Activated naive CD4-positive, alpha-beta T cell treated with anti-CD3 and anti-CD28 coated beads, Interleukin-2, amount 50 U/mL, for 24 hours (primary cell): ENCODE data around the gene IFT81.
"Not testable (repeated sequence)": the region's sequence is repeated elsewhere in the genome, so short reads cannot be mapped to it uniquely, and the experiment has no call there.

ENCODE experiments used
- H3K27ac Mint-ChIP-seq: one replicate; pipeline ENCODE4 v1.8.0; 2021; ENCODE audit warnings: mild to moderate bottlenecking, mixed read lengths
- H3K27me3 Mint-ChIP-seq: one replicate; pipeline ENCODE4 v1.8.0; 2021; ENCODE audit warnings: mixed read lengths
- H3K36me3 Mint-ChIP-seq: one replicate; pipeline ENCODE4 v1.8.0; 2021; ENCODE audit warnings: mixed read lengths
- H3K4me1 Mint-ChIP-seq: one replicate; pipeline ENCODE4 v1.8.0; 2021; ENCODE audit warnings: mixed read lengths
- H3K4me3 Mint-ChIP-seq: one replicate; pipeline ENCODE4 v1.8.0; 2021; ENCODE audit warnings: mild to moderate bottlenecking, mixed read lengths
- H3K9me3 Mint-ChIP-seq: one replicate; pipeline ENCODE4 v1.8.0; 2021; ENCODE audit warnings: mixed read lengths

The IFT81 gene

GRCh38 chr12:110200124-110200417 lies 75.9 kb downstream of the IFT81 start:
- H3K4me1 Mint-ChIP-seq: peaks cover 7% of the 10 kb centered on the region
- H3K27ac Mint-ChIP-seq: no peak overlapping the region
- H3K36me3 Mint-ChIP-seq: peaks cover 13% of the 10 kb centered on the region
- no peaks in the 10 kb centered on the region for H3K27me3 Mint-ChIP-seq
- H3K9me3 Mint-ChIP-seq: no peaks in the 10 kb centered on the region
- no peak overlapping the region for H3K4me3 Mint-ChIP-seq

GRCh38 chr12:110201995-110202394 lies 77.8 kb downstream of the IFT81 start:
- H3K27me3 Mint-ChIP-seq: no peaks in the 10 kb centered on the region
- H3K9me3 Mint-ChIP-seq: no peaks in the 10 kb centered on the region
- no peak overlapping the region for H3K27ac Mint-ChIP-seq
- H3K4me1 Mint-ChIP-seq: peaks cover 7% of the 10 kb centered on the region
- no peak overlapping the region for H3K4me3 Mint-ChIP-seq
- H3K36me3 Mint-ChIP-seq: peaks cover 8% of the 10 kb centered on the region

GRCh38 chr12:110203546-110203945 lies 79.4 kb downstream of the IFT81 start:
- no peaks in the 10 kb centered on the region for H3K9me3 Mint-ChIP-seq
- H3K4me3 Mint-ChIP-seq: no peak overlapping the region
- H3K27me3 Mint-ChIP-seq: no peaks in the 10 kb centered on the region
- H3K4me1 Mint-ChIP-seq: peaks cover 7% of the 10 kb centered on the region
- H3K27ac Mint-ChIP-seq: no peak overlapping the region
- peaks cover 8% of the 10 kb centered on the region for H3K36me3 Mint-ChIP-seq

GRCh38 chr12:110205931-110206330 lies 81.8 kb downstream of the IFT81 start:
- Mint-ChIP-seq H3K27ac (no peak overlapping the region), H3K36me3 (peaks cover 8% of the 10 kb centered on the region), H3K4me1 (no peaks in the 10 kb centered on the region), H3K9me3 (no peaks in the 10 kb centered on the region), H3K4me3 (no peak overlapping the region), H3K27me3 (no peaks in the 10 kb centered on the region)

- H3K4me1 Mint-ChIP-seq, H3K36me3 Mint-ChIP-seq, H3K27ac Mint-ChIP-seq, H3K9me3 Mint-ChIP-seq, H3K4me3 Mint-ChIP-seq, H3K27me3 Mint-ChIP-seq: not testable (repeated sequence)
These were observed 87.7 kb downstream of the IFT81 start for GRCh38 chr12:110211639-110212536.

- H3K9me3 Mint-ChIP-seq: peaks cover 4% of the 10 kb centered on the region
- peaks cover 2% of the 10 kb centered on the region for H3K36me3 Mint-ChIP-seq
- no peak overlapping the region for H3K27ac Mint-ChIP-seq
- H3K4me3 Mint-ChIP-seq: no peak overlapping the region
- no peaks in the 10 kb centered on the region for H3K4me1 Mint-ChIP-seq
- no peaks in the 10 kb centered on the region for H3K27me3 Mint-ChIP-seq
These were observed 94.0 kb downstream of the IFT81 start for GRCh38 chr12:110217996-110218674.

- Mint-ChIP-seq H3K4me1 (no peaks in the 10 kb centered on the region), H3K4me3 (no peak overlapping the region), H3K27me3 (no peaks in the 10 kb centered on the region), H3K9me3 (no peaks in the 10 kb centered on the region), H3K36me3 (no peaks in the 10 kb centered on the region), H3K27ac (no peak overlapping the region)
These were observed 97.9 kb downstream of the IFT81 start for GRCh38 chr12:110222027-110222426.

GRCh38 chr12:110222433-110222832 lies 98.3 kb downstream of the IFT81 start:
- Mint-ChIP-seq H3K4me1 (no peaks in the 10 kb centered on the region), H3K4me3 (no peak overlapping the region)

GRCh38 chr12:110223777-110224378 lies 99.7 kb downstream of the IFT81 start:
- H3K4me1 Mint-ChIP-seq: no peaks in the 10 kb centered on the region
- no peak overlapping the region for H3K27ac Mint-ChIP-seq
- H3K9me3 Mint-ChIP-seq: no peaks in the 10 kb centered on the region
- H3K4me3 Mint-ChIP-seq: no peak overlapping the region
- H3K27me3 Mint-ChIP-seq: no peaks in the 10 kb centered on the region
- H3K36me3 Mint-ChIP-seq: no peaks in the 10 kb centered on the region

More at GRCh38 chr12:110222433-110222832, 98.3 kb downstream of the IFT81 start:
- Mint-ChIP-seq H3K27me3 (no peaks in the 10 kb centered on the region), H3K9me3 (no peaks in the 10 kb centered on the region), H3K36me3 (no peaks in the 10 kb centered on the region), H3K27ac (no peak overlapping the region)

- Mint-ChIP-seq H3K4me3 (no peak overlapping the region), H3K27ac (no peak overlapping the region), H3K27me3 (no peaks in the 10 kb centered on the region), H3K36me3 (no peaks in the 10 kb centered on the region), H3K9me3 (no peaks in the 10 kb centered on the region), H3K4me1 (no peaks in the 10 kb centered on the region)
These were observed 100.5 kb downstream of the IFT81 start for GRCh38 chr12:110224379-110225304.

GRCh38 chr12:110227138-110227537 lies 103.0 kb downstream of the IFT81 start:
- no peaks in the 10 kb centered on the region for H3K4me1 Mint-ChIP-seq
- no peak overlapping the region for H3K4me3 Mint-ChIP-seq
- H3K27me3 Mint-ChIP-seq: no peaks in the 10 kb centered on the region
- no peaks in the 10 kb centered on the region for H3K36me3 Mint-ChIP-seq
- H3K27ac Mint-ChIP-seq: no peak overlapping the region
- no peaks in the 10 kb centered on the region for H3K9me3 Mint-ChIP-seq

GRCh38 chr12:110228348-110228747 lies 104.2 kb downstream of the IFT81 start:
- not testable (repeated sequence) for H3K4me1 Mint-ChIP-seq, H3K27me3 Mint-ChIP-seq, H3K27ac Mint-ChIP-seq

GRCh38 chr12:110228756-110229155 lies 104.6 kb downstream of the IFT81 start:
- H3K27ac Mint-ChIP-seq: no peak overlapping the region
- no peaks in the 10 kb centered on the region for H3K36me3 Mint-ChIP-seq
- no peak overlapping the region for H3K4me3 Mint-ChIP-seq
- no peaks in the 10 kb centered on the region for H3K4me1 Mint-ChIP-seq
- H3K9me3 Mint-ChIP-seq: no peaks in the 10 kb centered on the region
- H3K27me3 Mint-ChIP-seq: no peaks in the 10 kb centered on the region

More at GRCh38 chr12:110228348-110228747, 104.2 kb downstream of the IFT81 start:
- H3K4me3 Mint-ChIP-seq, H3K9me3 Mint-ChIP-seq, H3K36me3 Mint-ChIP-seq: not testable (repeated sequence)

GRCh38 chr12:110229409-110229808 lies 105.3 kb downstream of the IFT81 start:
- Mint-ChIP-seq H3K27ac (no peak overlapping the region), H3K9me3 (no peaks in the 10 kb centered on the region), H3K4me3 (no peak overlapping the region), H3K36me3 (no peaks in the 10 kb centered on the region), H3K4me1 (no peaks in the 10 kb centered on the region), H3K27me3 (no peaks in the 10 kb centered on the region)

- Mint-ChIP-seq H3K4me3 (no peak overlapping the region), H3K4me1 (no peaks in the 10 kb centered on the region), H3K27ac (no peak overlapping the region), H3K27me3 (no peaks in the 10 kb centered on the region), H3K36me3 (no peaks in the 10 kb centered on the region), H3K9me3 (no peaks in the 10 kb centered on the region)
These were observed 106.5 kb downstream of the IFT81 start for GRCh38 chr12:110230655-110231054.
